ENCODE results near the gene STPG2.

DNA sequence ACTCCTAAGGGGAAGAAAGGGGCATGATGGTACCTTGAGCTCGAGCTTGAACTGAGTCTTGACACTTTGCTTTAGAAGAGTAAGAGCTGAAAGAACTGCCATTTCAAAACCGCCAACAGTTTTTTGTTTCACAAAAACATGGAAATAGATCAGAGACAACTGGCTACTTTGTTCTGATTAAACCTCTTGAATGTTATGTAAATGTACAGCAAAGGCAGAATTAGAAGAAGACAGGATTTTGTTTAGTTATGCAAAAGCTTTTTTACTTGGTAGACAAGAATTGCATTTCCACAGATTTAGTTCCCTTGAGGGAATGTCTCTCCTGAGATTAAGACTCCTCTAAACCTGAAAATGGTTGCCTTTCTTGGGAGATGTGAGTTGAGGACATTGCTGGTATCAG lies 33.3 kb upstream of the STPG2 start:
- TF ChIP-seq EZH2 (IDR thresholded peaks at IDR 0.05; ENCODE audit: insufficient read depth, poor library complexity, severe bottlenecking): no peak
- no peak for TF ChIP-seq EZH2phosphoT487 (IDR thresholded peaks at IDR 0.05; ENCODE audit: insufficient read depth, low read depth)
